HL-60 (cell line): ENCODE measurements around the gene OVCA2.

Experiments used
- DNase-seq, 2 experiments: peaks; one replicate each; pipeline ENCODE4 v3.0.0-alpha.2; 2010 to 2020; ENCODE audit warnings: low read depth in 1 of 2, low spot score in 1 of 2
- H3K27ac ChIP-seq: fragments of 250-450 bp; sonication (Bioruptor Pico); replicated peaks from 2 replicates; pipeline ENCODE4 v1.5.1; 2020; ENCODE audit warnings: mild to moderate bottlenecking, moderate library complexity
- H3K27me3 ChIP-seq: fragments of 250-450 bp; sonication (Bioruptor Pico); 2 replicates; pipeline ENCODE4 v1.5.1; 2021; ENCODE audit warnings: mild to moderate bottlenecking, moderate library complexity; ENCODE audit not compliant: insufficient read depth, poor library complexity, severe bottlenecking
- H3K4me3 ChIP-seq: replicated peaks from 2 replicates; pipeline ENCODE4 v1.5.1; 2011; ENCODE audit warnings: mild to moderate bottlenecking, control low read depth, low read length; ENCODE audit not compliant: insufficient read depth
- GABPA ChIP-seq: IDR thresholded peaks from 2 replicates; pipeline ENCODE4 v1.6.1; 2012; ENCODE audit warnings: low read depth
- POLR2AphosphoS5 ChIP-seq: IDR thresholded peaks from 2 replicates; pipeline ENCODE4 v1.6.1; 2012; ENCODE audit warnings: low read depth
- SPI1 ChIP-seq: IDR thresholded peaks from 2 replicates; pipeline ENCODE4 v1.6.1; 2012; ENCODE audit warnings: low read depth, mild to moderate bottlenecking, borderline replicate concordance
- TF ChIP-seq, protein P1 (sequence below): IDR thresholded peaks from 2 replicates; pipeline ENCODE4 v1.6.1; 2012; ENCODE audit warnings: low read depth; ENCODE audit not compliant: insufficient replicate concordance
- TF ChIP-seq, protein P2 (sequence below): IDR thresholded peaks from one replicate; pipeline ENCODE4 v1.5.1; 2011; ENCODE audit warnings: low read length, control low read depth, inconsistent platforms; ENCODE audit not compliant: insufficient read depth

The OVCA2 gene

DNA sequence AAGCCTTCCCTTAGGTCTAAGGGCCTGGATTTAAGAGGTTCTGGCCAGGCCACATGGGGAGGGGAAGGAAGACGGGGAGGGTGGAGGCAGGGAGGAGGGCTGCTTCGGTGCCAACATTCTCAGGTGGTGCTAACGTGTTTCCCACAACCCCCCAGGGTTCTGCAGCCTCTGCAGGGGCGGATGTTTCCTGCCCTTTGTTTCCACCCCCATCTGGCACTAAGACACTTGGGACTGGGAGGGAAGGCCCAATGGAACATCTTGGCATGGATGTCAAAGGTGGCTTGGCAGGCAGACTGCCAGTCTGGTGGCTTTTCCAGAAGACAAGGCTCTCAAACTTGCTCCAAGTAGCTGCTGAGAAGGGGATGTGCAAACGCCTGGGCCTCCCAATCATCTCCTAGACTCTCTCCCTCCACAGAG lies 25.8 kb downstream of the OVCA2 start:
- Histone ChIP-seq H3K4me3 (no peak overlapping the region), H3K27ac (no peak overlapping the region), H3K27me3 (no peaks in the 10 kb centered on the region)

DNA sequence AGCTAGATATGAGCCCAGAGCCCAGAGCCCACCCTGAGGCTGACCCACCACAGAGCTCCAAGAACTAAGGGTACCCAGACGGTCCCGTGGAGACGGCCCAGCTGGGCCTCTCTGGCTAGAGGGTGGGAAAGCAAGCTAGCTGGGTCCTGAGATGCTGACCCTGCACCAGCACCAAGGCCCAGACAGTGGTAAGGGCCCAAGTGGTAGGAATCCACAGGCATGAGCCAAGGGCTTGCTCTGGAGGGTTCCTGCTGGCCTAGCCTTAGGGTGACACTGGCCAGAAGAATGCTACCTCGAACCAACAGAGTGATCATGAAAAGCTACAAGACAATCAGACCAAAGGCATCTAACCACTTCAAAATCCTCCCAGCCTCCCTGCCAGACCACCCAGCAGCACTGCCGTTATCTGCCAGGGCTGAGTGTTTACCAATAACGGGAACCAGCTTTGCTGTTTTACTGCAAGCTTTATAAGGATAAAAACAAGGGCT lies 26.3 kb downstream of the OVCA2 start:
- TF ChIP-seq GABPA: no peak
- TF ChIP-seq POLR2AphosphoS5: no peak
- TF ChIP-seq, protein P1, sequence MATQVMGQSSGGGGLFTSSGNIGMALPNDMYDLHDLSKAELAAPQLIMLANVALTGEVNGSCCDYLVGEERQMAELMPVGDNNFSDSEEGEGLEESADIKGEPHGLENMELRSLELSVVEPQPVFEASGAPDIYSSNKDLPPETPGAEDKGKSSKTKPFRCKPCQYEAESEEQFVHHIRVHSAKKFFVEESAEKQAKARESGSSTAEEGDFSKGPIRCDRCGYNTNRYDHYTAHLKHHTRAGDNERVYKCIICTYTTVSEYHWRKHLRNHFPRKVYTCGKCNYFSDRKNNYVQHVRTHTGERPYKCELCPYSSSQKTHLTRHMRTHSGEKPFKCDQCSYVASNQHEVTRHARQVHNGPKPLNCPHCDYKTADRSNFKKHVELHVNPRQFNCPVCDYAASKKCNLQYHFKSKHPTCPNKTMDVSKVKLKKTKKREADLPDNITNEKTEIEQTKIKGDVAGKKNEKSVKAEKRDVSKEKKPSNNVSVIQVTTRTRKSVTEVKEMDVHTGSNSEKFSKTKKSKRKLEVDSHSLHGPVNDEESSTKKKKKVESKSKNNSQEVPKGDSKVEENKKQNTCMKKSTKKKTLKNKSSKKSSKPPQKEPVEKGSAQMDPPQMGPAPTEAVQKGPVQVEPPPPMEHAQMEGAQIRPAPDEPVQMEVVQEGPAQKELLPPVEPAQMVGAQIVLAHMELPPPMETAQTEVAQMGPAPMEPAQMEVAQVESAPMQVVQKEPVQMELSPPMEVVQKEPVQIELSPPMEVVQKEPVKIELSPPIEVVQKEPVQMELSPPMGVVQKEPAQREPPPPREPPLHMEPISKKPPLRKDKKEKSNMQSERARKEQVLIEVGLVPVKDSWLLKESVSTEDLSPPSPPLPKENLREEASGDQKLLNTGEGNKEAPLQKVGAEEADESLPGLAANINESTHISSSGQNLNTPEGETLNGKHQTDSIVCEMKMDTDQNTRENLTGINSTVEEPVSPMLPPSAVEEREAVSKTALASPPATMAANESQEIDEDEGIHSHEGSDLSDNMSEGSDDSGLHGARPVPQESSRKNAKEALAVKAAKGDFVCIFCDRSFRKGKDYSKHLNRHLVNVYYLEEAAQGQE: no peak
- TF ChIP-seq, protein P2, sequence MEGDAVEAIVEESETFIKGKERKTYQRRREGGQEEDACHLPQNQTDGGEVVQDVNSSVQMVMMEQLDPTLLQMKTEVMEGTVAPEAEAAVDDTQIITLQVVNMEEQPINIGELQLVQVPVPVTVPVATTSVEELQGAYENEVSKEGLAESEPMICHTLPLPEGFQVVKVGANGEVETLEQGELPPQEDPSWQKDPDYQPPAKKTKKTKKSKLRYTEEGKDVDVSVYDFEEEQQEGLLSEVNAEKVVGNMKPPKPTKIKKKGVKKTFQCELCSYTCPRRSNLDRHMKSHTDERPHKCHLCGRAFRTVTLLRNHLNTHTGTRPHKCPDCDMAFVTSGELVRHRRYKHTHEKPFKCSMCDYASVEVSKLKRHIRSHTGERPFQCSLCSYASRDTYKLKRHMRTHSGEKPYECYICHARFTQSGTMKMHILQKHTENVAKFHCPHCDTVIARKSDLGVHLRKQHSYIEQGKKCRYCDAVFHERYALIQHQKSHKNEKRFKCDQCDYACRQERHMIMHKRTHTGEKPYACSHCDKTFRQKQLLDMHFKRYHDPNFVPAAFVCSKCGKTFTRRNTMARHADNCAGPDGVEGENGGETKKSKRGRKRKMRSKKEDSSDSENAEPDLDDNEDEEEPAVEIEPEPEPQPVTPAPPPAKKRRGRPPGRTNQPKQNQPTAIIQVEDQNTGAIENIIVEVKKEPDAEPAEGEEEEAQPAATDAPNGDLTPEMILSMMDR: no peak
- TF ChIP-seq SPI1: no peak
- DNase-seq: no peak
- Histone ChIP-seq H3K27me3 (no peaks in the 10 kb centered on the region), H3K4me3 (no peak overlapping the region), H3K27ac (no peak overlapping the region)

More for the DNA sequence above, 25.8 kb downstream of the OVCA2 start:
- no peak for DNase-seq
- TF ChIP-seq, protein P1: no peak

DNA sequence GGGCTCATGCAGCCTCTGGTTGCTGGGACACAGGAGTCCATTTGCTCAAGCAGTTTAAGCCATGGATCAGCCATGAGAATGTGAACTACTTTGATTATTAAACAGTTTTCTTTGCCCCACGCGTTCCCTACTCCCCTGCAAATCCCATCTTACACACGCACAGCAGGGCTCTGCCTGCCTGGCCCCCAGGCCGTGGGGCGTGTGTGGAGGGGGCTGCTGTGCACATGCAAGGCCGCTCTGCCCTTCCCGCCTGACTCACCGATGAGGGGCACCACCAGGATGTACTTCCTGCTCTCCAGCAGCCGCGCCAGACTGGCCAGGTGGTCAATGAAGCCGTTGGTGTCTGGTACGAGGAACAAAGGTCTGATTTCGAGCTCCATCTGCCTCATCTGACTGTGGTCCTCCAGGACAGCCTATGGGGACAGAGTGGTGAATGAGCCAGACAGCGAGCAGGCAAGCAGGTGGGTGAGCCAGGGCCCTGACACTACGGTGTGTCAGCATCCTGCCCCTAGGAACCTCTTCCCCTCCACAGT lies 26.8 kb downstream of the OVCA2 start:
- Histone ChIP-seq H3K27me3 (no peaks in the 10 kb centered on the region), H3K27ac (no peak overlapping the region), H3K4me3 (no peak overlapping the region)
- TF ChIP-seq POLR2AphosphoS5 (no peak), GABPA (no peak), SPI1 (no peak)
- TF ChIP-seq, protein P2: no peak
- TF ChIP-seq, protein P1: no peak
- no peak for DNase-seq
